HepG2 (cell line): ENCODE measurements around the gene TLR9. TPM values are rescaled to one million over a fixed set of nuclear protein-coding genes. Genes with fewer than 3 reads are reported as not detected.

Experiments used
- ATAD3A ChIP-seq: sonication (generic); formaldehyde crosslinking; IDR thresholded peaks from 2 replicates; pipeline ENCODE4 v1.4.0; 2020; ENCODE audit warnings: missing genetic modification reagents
- HNRNPUL1 ChIP-seq: fragments of 200-400 bp; formaldehyde crosslinking; IDR thresholded peaks from 2 replicates; pipeline ENCODE4 v1.6.1; 2017; ENCODE audit warnings: low read depth, mild to moderate bottlenecking, low read length, moderate library complexity
- IRF2 ChIP-seq: IDR thresholded peaks from 2 replicates; pipeline ENCODE4 v1.6.1; 2018; ENCODE audit warnings: missing genetic modification reagents, missing compliant biosample characterization
- KLF12 ChIP-seq: sonication (generic); formaldehyde crosslinking; IDR thresholded peaks from 2 replicates; pipeline ENCODE4 v1.4.0; 2020; ENCODE audit warnings: missing genetic modification reagents, borderline replicate concordance
- LCORL ChIP-seq, 2 experiments: fragments of 450-650 bp in 1 of 2; sonication (generic) in 1 of 2; formaldehyde crosslinking in 1 of 2; IDR thresholded peaks; 2 replicates each; pipeline versions ENCODE4 v1.5.0 to v1.6.1; 2017 to 2020; ENCODE audit warnings: antibody characterized with exemption in 1 of 2, missing genetic modification reagents in 1 of 2
- NAIF1 ChIP-seq: sonication (generic); formaldehyde crosslinking; IDR thresholded peaks from 2 replicates; pipeline ENCODE4 v1.5.0; 2020; ENCODE audit warnings: mild to moderate bottlenecking, missing genetic modification reagents, borderline replicate concordance
- NR2F1 ChIP-seq, 2 experiments: fragments of 450-650 bp in 1 of 2; formaldehyde crosslinking in 1 of 2; IDR thresholded peaks; 2 replicates each; pipeline versions ENCODE4 v1.5.0 to v1.6.1; 2016 to 2020; ENCODE audit warnings: mild to moderate bottlenecking in 1 of 2, missing compliant biosample characterization in 1 of 2, missing genetic modification reagents in 1 of 2, moderate library complexity in 1 of 2
- PHF5A ChIP-seq: IDR thresholded peaks from one replicate; pipeline ENCODE4 v1.6.1; 2018; ENCODE audit warnings: low read depth, missing genetic modification reagents; ENCODE audit not compliant: unreplicated experiment
- POGZ ChIP-seq: sonication (generic); formaldehyde crosslinking; IDR thresholded peaks from 2 replicates; pipeline ENCODE4 v1.4.0; 2020; ENCODE audit warnings: mild to moderate bottlenecking, missing genetic modification reagents
- RAD51 ChIP-seq: fragments of 450-650 bp; IDR thresholded peaks from 2 replicates; pipeline ENCODE4 v1.6.1; 2016; ENCODE audit warnings: borderline replicate concordance
- TAF1 ChIP-seq: sonication (generic); formaldehyde crosslinking; IDR thresholded peaks from 2 replicates; pipeline ENCODE4 v1.4.0; 2020; ENCODE audit warnings: missing genetic modification reagents
- ZFAT ChIP-seq: sonication (generic); formaldehyde crosslinking; conservative IDR thresholded peaks from 2 replicates; pipeline ENCODE4 v1.8.1; 2023; ENCODE audit warnings: missing genetic modification reagents, inconsistent platforms
- ZFP36 ChIP-seq: fragments of 150-350 bp; IDR thresholded peaks from 2 replicates; pipeline ENCODE4 v1.6.1; 2018; ENCODE audit warnings: borderline replicate concordance, low read length, low read depth; ENCODE audit not compliant: partially characterized antibody
- ZFP90 ChIP-seq: sonication (generic); formaldehyde crosslinking; IDR thresholded peaks from 2 replicates; pipeline ENCODE4 v1.8.0; 2022; ENCODE audit warnings: missing genetic modification reagents, mild to moderate bottlenecking, inconsistent platforms, borderline replicate concordance
- ZNF101 ChIP-seq: sonication (generic); formaldehyde crosslinking; IDR thresholded peaks from 2 replicates; pipeline ENCODE4 v1.4.0; 2020; ENCODE audit warnings: mild to moderate bottlenecking, low read depth, missing genetic modification reagents, borderline replicate concordance
- ZNF24 ChIP-seq: fragments of 450-650 bp; IDR thresholded peaks from 2 replicates; pipeline ENCODE4 v1.6.1; 2017; ENCODE audit warnings: antibody characterized with exemption, mild to moderate bottlenecking
- ZNF329 ChIP-seq: sonication (generic); formaldehyde crosslinking; IDR thresholded peaks from 2 replicates; pipeline ENCODE4 v1.9.0; 2021; ENCODE audit warnings: low read depth, mild to moderate bottlenecking, missing genetic modification reagents
- ZNF33B ChIP-seq: sonication (generic); formaldehyde crosslinking; IDR thresholded peaks from 2 replicates; pipeline ENCODE4 v1.5.1; 2020; ENCODE audit warnings: mild to moderate bottlenecking, missing genetic modification reagents
- ZNF343 ChIP-seq: sonication (generic); formaldehyde crosslinking; IDR thresholded peaks from 2 replicates; pipeline ENCODE4 v1.4.0; 2020; ENCODE audit warnings: mild to moderate bottlenecking, missing genetic modification reagents
- ZNF354B ChIP-seq: sonication (generic); formaldehyde crosslinking; IDR thresholded peaks from 2 replicates; pipeline ENCODE4 v1.8.0; 2022; ENCODE audit warnings: mild to moderate bottlenecking, missing genetic modification reagents
- ZNF549 ChIP-seq: sonication (generic); formaldehyde crosslinking; IDR thresholded peaks from 2 replicates; pipeline ENCODE4 v1.5.0; 2020; ENCODE audit warnings: missing genetic modification reagents
- ZNF557 ChIP-seq: sonication (generic); formaldehyde crosslinking; IDR thresholded peaks from 2 replicates; pipeline ENCODE4 v1.4.0; 2020; ENCODE audit warnings: missing genetic modification reagents
- ZNF747 ChIP-seq: sonication (generic); formaldehyde crosslinking; IDR thresholded peaks from 2 replicates; pipeline ENCODE4 v1.8.1; 2023; ENCODE audit warnings: missing genetic modification reagents, mild to moderate bottlenecking, borderline replicate concordance
- polyA plus RNA-seq, 8 experiments: library from polyadenylated mRNA; depleted of rRNA in 3 of 8; stranded (reverse) in 7 of 8; unstranded in 1 of 8; fragments of >200 nt; fragmentation: Illumina TruSeq in 4 of 8; extraction: Trizol in 4 of 8; gene quantifications; 2 replicates each; pipeline versions ENCODE4 v1.2.1 to v1.2.3, GENCODE V29; 2011 to 2016; ENCODE audit warnings: low read depth in 4 of 8, missing spikeins in 1 of 8, mixed read lengths in 1 of 8; ENCODE audit not compliant: insufficient read depth in 1 of 8
- total RNA-seq, 5 experiments: library from RNA; depleted of rRNA; stranded (reverse); fragments of >200 nt; fragmentation: Illumina TruSeq; extraction: Trizol; gene quantifications; 2 replicates each; pipeline ENCODE4 v1.2.3, GENCODE V29; 2016; ENCODE audit warnings: low read depth in 1 of 5
- TF ChIP-seq, protein P1 (sequence below), 2 experiments: sonication (generic) in 1 of 2; formaldehyde crosslinking in 1 of 2; IDR thresholded peaks; 2 replicates each; pipeline versions ENCODE4 v1.5.1 to v1.6.1; 2011 to 2020; ENCODE audit warnings: borderline replicate concordance in 1 of 2, low read depth in 1 of 2, low read length in 1 of 2, mild to moderate bottlenecking in 1 of 2, missing genetic modification reagents in 1 of 2, moderate library complexity in 1 of 2
- TF ChIP-seq, protein P2 (sequence below): sonication (generic); formaldehyde crosslinking; IDR thresholded peaks from 2 replicates; pipeline ENCODE4 v1.4.0; 2020; ENCODE audit warnings: mild to moderate bottlenecking, missing genetic modification reagents, borderline replicate concordance

Gene TLR9
- total and polyA plus RNA-seq, 2 of the 13 experiments (the other 11 are each of a cell fraction or from before 2014, with no cell fraction given): not detected

GRCh38 chr3:52182196-52182595 is 43.2 kb downstream of the TLR9 start (continued):
- TF ChIP-seq, protein P1, sequence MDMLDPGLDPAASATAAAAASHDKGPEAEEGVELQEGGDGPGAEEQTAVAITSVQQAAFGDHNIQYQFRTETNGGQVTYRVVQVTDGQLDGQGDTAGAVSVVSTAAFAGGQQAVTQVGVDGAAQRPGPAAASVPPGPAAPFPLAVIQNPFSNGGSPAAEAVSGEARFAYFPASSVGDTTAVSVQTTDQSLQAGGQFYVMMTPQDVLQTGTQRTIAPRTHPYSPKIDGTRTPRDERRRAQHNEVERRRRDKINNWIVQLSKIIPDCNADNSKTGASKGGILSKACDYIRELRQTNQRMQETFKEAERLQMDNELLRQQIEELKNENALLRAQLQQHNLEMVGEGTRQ (IDR thresholded peaks at IDR 0.05; ENCODE audit: low read depth, low read length): no peak
- TF ChIP-seq, protein P1 (CRISPR knock-in tag; IDR thresholded peaks at IDR 0.05; ENCODE audit: borderline replicate concordance): no peak
- TF ChIP-seq ATAD3A (CRISPR knock-in tag) (no peak), RAD51 (no peak), HNRNPUL1 (no peak), ZNF343 (no peak), ZNF33B (CRISPR knock-in tag) (no peak), ZNF101 (CRISPR knock-in tag) (no peak), ZFP36 (no peak), ZNF747 (CRISPR knock-in tag) (no peak), IRF2 (CRISPR knock-in tag) (no peak), ZNF329 (CRISPR knock-in tag) (no peak), ZFP90 (0 out of 2 replicates have a peak, but pooled peaks have one; percentile 45), POGZ (CRISPR knock-in tag) (no peak), ZNF24 (no peak), NAIF1 (CRISPR knock-in tag) (no peak), ZNF354B (CRISPR knock-in tag) (no peak), ZNF549 (no peak), ZFAT (CRISPR knock-in tag) (no peak), ZNF557 (CRISPR knock-in tag) (no peak), LCORL (IDR thresholded peaks at IDR 0.05) (no peak), LCORL (CRISPR knock-in tag; IDR thresholded peaks at IDR 0.05) (0 out of 2 replicates have a peak, but pooled peaks have one; percentile 34), KLF12 (no peak), NR2F1 (CRISPR knock-in tag; IDR thresholded peaks at IDR 0.05) (peak in 1 of 2 experiments; percentile 70; a peak in 1 of 4 replicates), TAF1 (no peak), PHF5A (no peak)
- TF ChIP-seq, protein P2, sequence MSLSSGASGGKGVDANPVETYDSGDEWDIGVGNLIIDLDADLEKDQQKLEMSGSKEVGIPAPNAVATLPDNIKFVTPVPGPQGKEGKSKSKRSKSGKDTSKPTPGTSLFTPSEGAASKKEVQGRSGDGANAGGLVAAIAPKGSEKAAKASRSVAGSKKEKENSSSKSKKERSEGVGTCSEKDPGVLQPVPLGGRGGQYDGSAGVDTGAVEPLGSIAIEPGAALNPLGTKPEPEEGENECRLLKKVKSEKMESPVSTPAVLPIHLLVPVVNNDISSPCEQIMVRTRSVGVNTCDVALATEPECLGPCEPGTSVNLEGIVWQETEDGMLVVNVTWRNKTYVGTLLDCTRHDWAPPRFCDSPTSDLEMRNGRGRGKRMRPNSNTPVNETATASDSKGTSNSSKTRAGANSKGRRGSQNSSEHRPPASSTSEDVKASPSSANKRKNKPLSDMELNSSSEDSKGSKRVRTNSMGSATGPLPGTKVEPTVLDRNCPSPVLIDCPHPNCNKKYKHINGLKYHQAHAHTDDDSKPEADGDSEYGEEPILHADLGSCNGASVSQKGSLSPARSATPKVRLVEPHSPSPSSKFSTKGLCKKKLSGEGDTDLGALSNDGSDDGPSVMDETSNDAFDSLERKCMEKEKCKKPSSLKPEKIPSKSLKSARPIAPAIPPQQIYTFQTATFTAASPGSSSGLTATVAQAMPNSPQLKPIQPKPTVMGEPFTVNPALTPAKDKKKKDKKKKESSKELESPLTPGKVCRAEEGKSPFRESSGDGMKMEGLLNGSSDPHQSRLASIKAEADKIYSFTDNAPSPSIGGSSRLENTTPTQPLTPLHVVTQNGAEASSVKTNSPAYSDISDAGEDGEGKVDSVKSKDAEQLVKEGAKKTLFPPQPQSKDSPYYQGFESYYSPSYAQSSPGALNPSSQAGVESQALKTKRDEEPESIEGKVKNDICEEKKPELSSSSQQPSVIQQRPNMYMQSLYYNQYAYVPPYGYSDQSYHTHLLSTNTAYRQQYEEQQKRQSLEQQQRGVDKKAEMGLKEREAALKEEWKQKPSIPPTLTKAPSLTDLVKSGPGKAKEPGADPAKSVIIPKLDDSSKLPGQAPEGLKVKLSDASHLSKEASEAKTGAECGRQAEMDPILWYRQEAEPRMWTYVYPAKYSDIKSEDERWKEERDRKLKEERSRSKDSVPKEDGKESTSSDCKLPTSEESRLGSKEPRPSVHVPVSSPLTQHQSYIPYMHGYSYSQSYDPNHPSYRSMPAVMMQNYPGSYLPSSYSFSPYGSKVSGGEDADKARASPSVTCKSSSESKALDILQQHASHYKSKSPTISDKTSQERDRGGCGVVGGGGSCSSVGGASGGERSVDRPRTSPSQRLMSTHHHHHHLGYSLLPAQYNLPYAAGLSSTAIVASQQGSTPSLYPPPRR: peak; percentile 29; the same call in 1 of the 2 replicates
